K562 (cell line): ENCODE results near the gene AHNAK. TPM values are rescaled to one million over a fixed set of nuclear protein-coding genes. Genes with fewer than 3 reads are reported as not detected.
A peak's percentile ranks its signal among the peaks of the same experiment; 100 is the strongest.

Experiments used
- ATF1 ChIP-seq, 2 experiments: fragments of 450-650 bp in 1 of 2; IDR thresholded peaks; 2 replicates each; pipeline ENCODE4 v1.6.1; 2016; ENCODE audit warnings: missing compliant biosample characterization in 1 of 2, missing genetic modification characterization in 1 of 2
- BRD4 ChIP-seq: fragments of 200-600 bp; sonication (generic); IDR thresholded peaks from 2 replicates; pipeline ENCODE4 v1.6.1; 2017; ENCODE audit warnings: inconsistent platforms
- CREB3L1 ChIP-seq: fragments of 450-650 bp; IDR thresholded peaks from 2 replicates; pipeline ENCODE4 v1.6.1; 2014; ENCODE audit warnings: low read depth, mild to moderate bottlenecking, moderate library complexity, borderline replicate concordance
- CTBP1 ChIP-seq: fragments of 450-650 bp; IDR thresholded peaks from 2 replicates; pipeline ENCODE4 v1.6.1; 2016; ENCODE audit warnings: borderline replicate concordance
- E2F6 ChIP-seq, 2 experiments: IDR thresholded peaks; 2 replicates each; pipeline ENCODE4 v1.6.1; 2011; ENCODE audit warnings: borderline replicate concordance in 1 of 2, control low read depth in 1 of 2, low read depth in 1 of 2, low read length in 1 of 2, mild to moderate bottlenecking in 1 of 2, mixed read lengths in 1 of 2, moderate library complexity in 1 of 2; ENCODE audit not compliant: insufficient read depth in 1 of 2, insufficient read length in 1 of 2, poor library complexity in 1 of 2, severe bottlenecking in 1 of 2; ENCODE audit errors: extremely low read depth in 1 of 2
- GTF2A2 ChIP-seq: IDR thresholded peaks from 2 replicates; pipeline ENCODE4 v1.6.1; 2016; ENCODE audit warnings: mild to moderate bottlenecking, missing genetic modification characterization, missing compliant biosample characterization
- GTF2B ChIP-seq: IDR thresholded peaks from 2 replicates; pipeline ENCODE4 v1.6.1; 2011; ENCODE audit not compliant: insufficient read length; ENCODE audit errors: extremely low read depth
- HOMEZ ChIP-seq: fragments of 250-450 bp; sonication (Bioruptor Pico); IDR thresholded peaks from 2 replicates; pipeline ENCODE4 v1.4.0; 2020; ENCODE audit warnings: mild to moderate bottlenecking, moderate library complexity
- MAZ ChIP-seq, 2 experiments: fragments of 450-650 bp in 1 of 2; sonication (generic) in 1 of 2; formaldehyde crosslinking; IDR thresholded peaks in 1 of 2; conservative IDR thresholded peaks in 1 of 2; 2 replicates each; pipeline versions ENCODE4 v1.4.0 to v1.5.0; 2020; ENCODE audit warnings: mild to moderate bottlenecking in 1 of 2, missing genetic modification reagents in 1 of 2
- MED1 ChIP-seq: sonication (generic); formaldehyde crosslinking; IDR thresholded peaks from 2 replicates; pipeline ENCODE4 v1.8.1; 2023; ENCODE audit warnings: missing genetic modification reagents, borderline replicate concordance
- MEF2A ChIP-seq: IDR thresholded peaks from 2 replicates; pipeline ENCODE4 v1.6.1; 2011; ENCODE audit warnings: low read depth, mild to moderate bottlenecking, low read length, moderate library complexity; ENCODE audit not compliant: control insufficient read depth
- RBM22 ChIP-seq: fragments of 200-400 bp; formaldehyde crosslinking; IDR thresholded peaks from 2 replicates; pipeline ENCODE4 v1.6.1; 2018; ENCODE audit warnings: low read length, low read depth; ENCODE audit not compliant: poor library complexity, severe bottlenecking
- SAFB ChIP-seq: fragments of 200-400 bp; formaldehyde crosslinking; IDR thresholded peaks from 2 replicates; pipeline ENCODE4 v1.6.1; 2017; ENCODE audit warnings: low read depth, low read length, borderline replicate concordance
- TAF1 ChIP-seq: IDR thresholded peaks from 2 replicates; pipeline ENCODE4 v1.6.1; 2011; ENCODE audit warnings: mild to moderate bottlenecking, low read length, moderate library complexity; ENCODE audit not compliant: insufficient read depth, control insufficient read depth, severe bottlenecking; ENCODE audit errors: extremely low read depth
- TARDBP ChIP-seq: fragments of 450-650 bp; IDR thresholded peaks from 2 replicates; pipeline ENCODE4 v1.6.1; 2016
- UBTF ChIP-seq, 2 experiments: IDR thresholded peaks; 2 replicates each; pipeline ENCODE4 v1.6.1; 2012; ENCODE audit warnings: improper control_type of control experiment in 2 of 2, low read depth in 2 of 2, low read length in 2 of 2, borderline replicate concordance in 1 of 2
- ZBTB1 ChIP-seq: sonication (generic); formaldehyde crosslinking; IDR thresholded peaks from 2 replicates; pipeline ENCODE4 v1.8.1; 2023; ENCODE audit warnings: missing genetic modification reagents, low read depth, mild to moderate bottlenecking, borderline replicate concordance
- ZFX ChIP-seq: sonication (generic); formaldehyde crosslinking; IDR thresholded peaks from 2 replicates; pipeline ENCODE4 v1.8.0; 2022; ENCODE audit warnings: mild to moderate bottlenecking, missing genetic modification reagents, moderate library complexity
- polyA plus RNA-seq, 8 experiments: library from polyadenylated mRNA; depleted of rRNA in 4 of 8; stranded (reverse) in 5 of 8; unstranded in 3 of 8; fragments of >200 nt; fragmentation: Nextera tagmentation in 2 of 8; fragmentation: Illumina TruSeq in 1 of 8; extraction: Ambion mirVana in 2 of 8; extraction: Trizol in 1 of 8; gene quantifications; 2 replicates each; pipeline versions ENCODE4 v1.2.1 to v1.2.3, GENCODE V29; 2011 to 2014; ENCODE audit warnings: inconsistent platforms in 1 of 8, missing spikeins in 1 of 8
- total RNA-seq, 7 experiments: library from RNA; depleted of rRNA in 6 of 7; stranded (reverse); fragments of >200 nt in 6 of 7; fragmentation: Illumina TruSeq in 2 of 7; extraction: Trizol in 2 of 7; gene quantifications; 2 replicates each; pipeline versions ENCODE4 v1.2.1 to v1.2.3, GENCODE V29; 2011 to 2021; ENCODE audit warnings: low replicate concordance in 1 of 7

AHNAK gene
- total and polyA plus RNA-seq, 9 of the 15 experiments (the other 6 are each of a cell fraction or from before 2014, with no cell fraction given) = 1.5 to 89.7 (median 45.0) TPM

DNA sequence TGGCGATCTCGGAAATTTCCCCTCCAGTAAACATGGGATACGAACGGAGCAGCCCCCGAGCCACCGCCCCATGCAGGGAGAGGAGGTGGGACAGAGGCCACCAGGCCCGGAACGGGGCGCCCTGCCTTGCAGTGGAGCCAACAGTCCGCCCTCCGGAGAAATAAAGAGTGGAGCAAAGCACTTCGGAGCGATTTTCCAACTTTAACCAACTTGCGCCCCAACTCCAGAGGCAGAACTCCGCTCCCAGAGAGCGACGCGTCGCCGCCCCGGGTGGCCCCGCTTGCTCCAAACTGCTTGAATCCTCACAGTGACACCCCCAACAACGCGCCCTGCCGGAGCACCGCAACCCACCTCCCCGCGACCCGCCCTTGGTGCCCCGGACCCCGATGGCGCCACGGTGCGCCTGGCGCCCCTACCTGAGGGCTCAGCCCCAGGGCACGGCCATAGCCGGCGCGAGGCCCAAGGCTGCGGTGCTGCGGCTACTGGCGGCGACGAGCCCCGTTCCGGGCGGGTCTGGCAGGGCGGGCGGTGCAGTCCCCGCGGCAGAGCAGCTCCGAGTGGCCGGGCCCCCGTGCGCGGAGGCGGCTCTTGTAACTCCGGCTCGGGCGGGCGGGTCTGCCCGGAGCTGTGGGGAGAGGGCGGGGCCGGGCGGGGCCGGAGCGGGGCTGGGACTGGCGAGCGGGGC, at the start of gene AHNAK (continued):
- TF ChIP-seq BRD4 (0 out of 2 replicates have a peak, but pooled peaks have one; percentile 20), GTF2B (no peak), ZBTB1 (CRISPR knock-in tag) (0 out of 2 replicates have a peak, but pooled peaks have one; percentile 39), TARDBP (0 out of 2 replicates have a peak, but pooled peaks have one; percentile 35), RBM22 (peak; percentile 39), MAZ (CRISPR knock-in tag; conservative IDR thresholded peaks at IDR 0.05 in 1 of 2, IDR thresholded peaks at IDR 0.05 in 1 of 2) (peak; percentile 53 to 83; a peak in 3 of 4 replicates), MEF2A (no peak), UBTF (IDR thresholded peaks at IDR 0.05; ENCODE audit: borderline replicate concordance in 1 of 2, low read depth in 2 of 2, low read length in 2 of 2) (peak; percentile 98 to 99), ZFX (CRISPR knock-in tag) (peak; percentile 76), HOMEZ (0 out of 2 replicates have a peak, but pooled peaks have one; percentile 10), E2F6 (IDR thresholded peaks at IDR 0.05; ENCODE audit: borderline replicate concordance in 1 of 2, extremely low read depth in 1 of 2, insufficient read depth in 1 of 2, insufficient read length in 1 of 2, low read depth in 1 of 2, low read length in 1 of 2, poor library complexity in 1 of 2, severe bottlenecking in 1 of 2) (peak in 1 of 2 experiments; percentile 61), CREB3L1 (no peak), ATF1 (CRISPR knock-in tag; IDR thresholded peaks at IDR 0.05) (no peak), ATF1 (tag; IDR thresholded peaks at IDR 0.05) (0 out of 2 replicates have a peak, but pooled peaks have one; percentile 16), TAF1 (peak; percentile 50), CTBP1 (peak; percentile 56; the same call in 1 of the 2 replicates), MED1 (CRISPR knock-in tag) (no peak), GTF2A2 (tag) (no peak), SAFB (0 out of 2 replicates have a peak, but pooled peaks have one; percentile 43)
